Measurements from ENCODE around the gene G2E3. TPM values are rescaled to one million over a fixed set of nuclear protein-coding genes. Genes with fewer than 3 reads are reported as not detected.
"Not testable (repeated sequence)": the region's sequence is repeated elsewhere in the genome, so short reads cannot be mapped to it uniquely, and the experiment has no call there.

Gene G2E3
- total RNA-seq, 1 donor from 2014 or later: 21.5 TPM

DNA sequence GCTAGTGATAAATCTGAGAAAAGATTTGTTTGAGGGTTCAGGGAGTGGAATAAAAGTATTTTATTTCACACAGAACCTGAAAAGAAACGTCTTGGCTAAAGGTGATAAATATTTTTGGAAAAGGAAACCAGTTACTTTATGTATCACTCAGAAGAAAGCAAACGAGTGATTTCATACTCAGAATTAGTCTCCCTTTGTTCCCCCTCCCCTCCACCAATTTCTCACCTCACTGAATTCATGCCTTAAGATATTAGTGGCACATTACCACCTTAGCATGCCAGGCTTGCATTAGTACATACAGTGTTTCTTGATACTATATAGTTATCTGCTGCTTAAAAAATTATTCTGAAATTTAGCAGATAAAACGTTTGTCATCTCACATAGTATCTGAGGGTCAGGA is 28.2 kb downstream of the G2E3 start:
- no peaks in the 10 kb centered on the region for H3K27me3 Mint-ChIP-seq (ENCODE audit: insufficient read depth)
- H3K36me3 Mint-ChIP-seq (ENCODE audit: low read depth): peaks cover 50% of the 10 kb centered on the region
- DNase-seq (ENCODE audit: low spot score): no peak
- H3K27ac Mint-ChIP-seq: no peak overlapping the region
- peaks cover 22% of the 10 kb centered on the region for H3K9me3 Mint-ChIP-seq
- H3K4me3 Mint-ChIP-seq: no peak overlapping the region
- intact Hi-C loops (cut with micrococcal nuclease): no loop called here
- H3K4me1 Mint-ChIP-seq (ENCODE audit: low read depth): peaks cover 11% of the 10 kb centered on the region

- H3K36me3 Mint-ChIP-seq (ENCODE audit: low read depth): peaks cover 41% of the 10 kb centered on the region
- no peak for DNase-seq (ENCODE audit: low spot score)
- H3K4me1 Mint-ChIP-seq (ENCODE audit: low read depth): peaks cover 11% of the 10 kb centered on the region
- no peak overlapping the region for H3K4me3 Mint-ChIP-seq
- intact Hi-C loops (cut with micrococcal nuclease): loop anchor here (2.0 kb wide), 1 partner anchor 18 kb away; no protein-coding TSS in a partner anchor
- H3K27me3 Mint-ChIP-seq (ENCODE audit: insufficient read depth): no peaks in the 10 kb centered on the region
- peak overlapping the region; percentile 10 for H3K27ac Mint-ChIP-seq
- peaks cover 14% of the 10 kb centered on the region for H3K9me3 Mint-ChIP-seq
These were observed 29.9 kb downstream of the G2E3 start for GRCh38 chr14:30588873-30589272.

GRCh38 chr14:30596935-30597334 is 38.0 kb downstream of the G2E3 start:
- peaks cover 18% of the 10 kb centered on the region for H3K36me3 Mint-ChIP-seq (ENCODE audit: low read depth)

GRCh38 chr14:30597504-30597903 is 38.5 kb downstream of the G2E3 start:
- no peak for DNase-seq (ENCODE audit: low spot score)
- Mint-ChIP-seq H3K9me3 (no peaks in the 10 kb centered on the region), H3K4me1 (ENCODE audit: low read depth) (peaks cover 11% of the 10 kb centered on the region), H3K36me3 (ENCODE audit: low read depth) (peaks cover 18% of the 10 kb centered on the region), H3K4me3 (no peak overlapping the region), H3K27me3 (ENCODE audit: insufficient read depth) (no peaks in the 10 kb centered on the region), H3K27ac (no peak overlapping the region)
- intact Hi-C loops (cut with micrococcal nuclease): no loop called here

More at GRCh38 chr14:30596935-30597334, 38.0 kb downstream of the G2E3 start:
- H3K27me3 Mint-ChIP-seq (ENCODE audit: insufficient read depth): no peaks in the 10 kb centered on the region
- peaks cover 11% of the 10 kb centered on the region for H3K4me1 Mint-ChIP-seq (ENCODE audit: low read depth)
- H3K27ac Mint-ChIP-seq: no peak overlapping the region
- DNase-seq (ENCODE audit: low spot score): no peak
- no peak overlapping the region for H3K4me3 Mint-ChIP-seq
- H3K9me3 Mint-ChIP-seq: no peaks in the 10 kb centered on the region
- intact Hi-C loops (cut with micrococcal nuclease): no loop called here

DNA sequence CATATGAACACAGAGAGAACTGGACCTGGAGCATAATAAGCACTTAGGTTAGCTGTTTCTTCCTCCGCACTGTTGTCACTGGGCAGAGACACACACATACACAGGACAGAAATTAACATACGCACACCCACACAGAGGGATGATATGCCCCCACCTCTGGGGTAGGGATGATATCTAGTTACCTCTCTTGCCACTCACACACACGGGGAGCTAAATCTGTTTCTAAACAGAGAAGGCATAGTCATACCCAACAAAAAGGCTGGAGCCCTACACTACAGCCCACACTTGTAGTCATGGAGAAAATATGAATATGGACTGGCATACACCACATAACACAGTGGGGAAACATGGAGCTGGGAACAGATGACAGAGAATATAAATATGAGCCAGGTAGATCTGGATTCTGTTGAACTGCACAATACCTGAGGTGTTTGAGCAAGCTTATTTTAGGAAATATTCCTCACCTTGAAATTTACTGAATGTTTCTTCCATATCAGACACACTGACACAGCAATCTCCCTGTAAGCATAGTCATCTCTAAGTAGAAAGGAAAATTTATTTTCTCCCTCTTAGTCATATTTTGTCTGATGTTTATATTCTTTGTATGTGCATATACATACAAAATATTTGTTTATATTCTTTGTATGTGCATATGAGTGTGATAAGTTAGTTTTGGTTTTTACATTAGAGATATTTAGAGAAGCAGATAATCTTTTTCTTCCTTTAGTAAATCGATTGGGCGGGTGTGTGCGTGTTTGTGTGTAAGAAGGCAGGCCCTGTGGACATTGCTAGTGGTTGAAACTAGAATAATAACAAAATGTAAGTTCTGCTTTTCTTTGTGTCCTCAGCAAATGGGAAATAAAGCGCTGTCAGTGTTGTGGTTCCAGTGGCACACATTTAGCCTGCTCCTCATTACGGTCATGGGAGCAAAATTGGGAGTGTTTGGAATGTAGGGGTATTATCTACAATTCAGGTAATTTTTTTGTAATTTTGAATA is 42.3 kb downstream of the G2E3 start:
- Mint-ChIP-seq H3K27ac (peak overlapping the region; percentile 59), H3K9me3 (no peaks in the 10 kb centered on the region), H3K27me3 (ENCODE audit: insufficient read depth) (no peaks in the 10 kb centered on the region), H3K4me1 (ENCODE audit: low read depth) (peaks cover 8% of the 10 kb centered on the region), H3K36me3 (ENCODE audit: low read depth) (peaks cover 28% of the 10 kb centered on the region), H3K4me3 (no peak overlapping the region)
- intact Hi-C loops (cut with micrococcal nuclease): no loop called here
- DNase-seq (ENCODE audit: low spot score): no peak

DNA sequence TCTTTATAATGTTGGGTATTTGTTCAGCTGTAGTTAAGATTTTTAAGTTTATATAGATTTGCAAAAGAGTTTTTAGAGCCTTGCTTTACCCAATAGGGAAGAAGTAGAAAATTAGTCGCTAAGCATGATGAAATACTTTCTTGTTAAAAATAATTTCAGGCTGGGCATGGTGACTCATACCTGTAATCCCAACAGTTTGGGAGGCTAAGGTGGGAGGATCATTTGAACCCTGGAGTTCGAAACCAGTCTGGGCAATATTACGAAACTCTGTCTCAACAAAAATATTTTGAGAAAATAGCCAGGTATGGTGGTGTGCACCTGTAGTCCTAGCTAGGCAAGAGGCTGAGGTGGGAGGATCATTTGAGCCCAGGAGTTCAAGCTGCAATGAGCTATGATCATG is 44.4 kb downstream of the G2E3 start:
- intact Hi-C loops (cut with micrococcal nuclease): no loop called here
- DNase-seq (ENCODE audit: low spot score): no peak
- H3K9me3 Mint-ChIP-seq: no peaks in the 10 kb centered on the region
- H3K36me3 Mint-ChIP-seq (ENCODE audit: low read depth): peaks cover 34% of the 10 kb centered on the region
- H3K27me3 Mint-ChIP-seq (ENCODE audit: insufficient read depth): no peaks in the 10 kb centered on the region
- H3K27ac Mint-ChIP-seq: no peak overlapping the region
- no peaks in the 10 kb centered on the region for H3K4me1 Mint-ChIP-seq (ENCODE audit: low read depth)
- no peak overlapping the region for H3K4me3 Mint-ChIP-seq

- H3K27ac Mint-ChIP-seq; intact Hi-C loops (cut with micrococcal nuclease); H3K9me3 Mint-ChIP-seq; H3K27me3 Mint-ChIP-seq (ENCODE audit: insufficient read depth); DNase-seq (ENCODE audit: low spot score); H3K4me1 Mint-ChIP-seq (ENCODE audit: low read depth); H3K4me3 Mint-ChIP-seq: not testable (repeated sequence)
- peaks cover 42% of the 10 kb centered on the region for H3K36me3 Mint-ChIP-seq (ENCODE audit: low read depth)
These were observed 45.7 kb downstream of the G2E3 start for GRCh38 chr14:30604696-30605095.

GRCh38 chr14:30607156-30607780 is 48.3 kb downstream of the G2E3 start:
- H3K4me1 Mint-ChIP-seq (ENCODE audit: low read depth): peaks cover 7% of the 10 kb centered on the region
- H3K27ac Mint-ChIP-seq: no peak overlapping the region
- no peaks in the 10 kb centered on the region for H3K9me3 Mint-ChIP-seq
- H3K36me3 Mint-ChIP-seq (ENCODE audit: low read depth): peaks cover 33% of the 10 kb centered on the region
- no peak for DNase-seq (ENCODE audit: low spot score)
- intact Hi-C loops (cut with micrococcal nuclease): no loop called here
- H3K4me3 Mint-ChIP-seq: no peak overlapping the region
- H3K27me3 Mint-ChIP-seq (ENCODE audit: insufficient read depth): no peaks in the 10 kb centered on the region

- Mint-ChIP-seq H3K4me1 (ENCODE audit: low read depth) (peaks cover 7% of the 10 kb centered on the region), H3K27ac (no peak overlapping the region), H3K27me3 (ENCODE audit: insufficient read depth) (no peaks in the 10 kb centered on the region), H3K9me3 (no peaks in the 10 kb centered on the region), H3K4me3 (no peak overlapping the region), H3K36me3 (ENCODE audit: low read depth) (peaks cover 31% of the 10 kb centered on the region)
- DNase-seq (ENCODE audit: low spot score): no peak
- intact Hi-C loops (cut with micrococcal nuclease): no loop called here
These were observed 49.6 kb downstream of the G2E3 start for GRCh38 chr14:30608533-30609006.

GRCh38 chr14:30610787-30611343 is 51.9 kb downstream of the G2E3 start:
- no peaks in the 10 kb centered on the region for H3K9me3 Mint-ChIP-seq
- H3K4me1 Mint-ChIP-seq (ENCODE audit: low read depth): peaks cover 7% of the 10 kb centered on the region
- H3K27ac Mint-ChIP-seq: no peak overlapping the region
- peaks cover 26% of the 10 kb centered on the region for H3K36me3 Mint-ChIP-seq (ENCODE audit: low read depth)
- H3K4me3 Mint-ChIP-seq: no peak overlapping the region
- no peak for DNase-seq (ENCODE audit: low spot score)
- intact Hi-C loops (cut with micrococcal nuclease): no loop called here
- H3K27me3 Mint-ChIP-seq (ENCODE audit: insufficient read depth): no peaks in the 10 kb centered on the region

DNA sequence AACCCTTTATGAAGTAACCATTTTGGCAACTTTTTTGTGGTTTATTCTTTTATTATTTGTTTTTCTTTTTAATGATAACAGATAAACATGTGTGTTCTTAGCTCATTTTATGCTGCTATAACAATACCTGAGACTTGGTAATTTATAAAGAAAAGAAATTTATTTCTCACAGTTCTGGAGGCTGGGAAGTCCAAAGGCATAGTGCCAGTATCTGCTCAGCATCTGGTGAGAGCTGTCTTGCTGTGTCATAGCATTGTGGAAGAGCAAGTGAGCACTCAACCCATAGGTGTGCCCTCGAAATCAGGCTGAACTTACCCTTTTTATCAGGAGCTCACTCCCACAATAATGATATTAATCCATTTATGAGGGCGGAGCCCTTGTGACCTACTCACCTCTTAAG is 55.2 kb downstream of the G2E3 start:
- intact Hi-C loops (cut with micrococcal nuclease): no loop called here
- no peak overlapping the region for H3K27ac Mint-ChIP-seq

GRCh38 chr14:30620178-30620577 is 61.2 kb downstream of the G2E3 start:
- intact Hi-C loops (cut with micrococcal nuclease): loop anchor here (5.0 to 10.0 kb wide), 4 partner anchors 505 to 942 kb away; partner anchors contain the start of genes HECTD1 and NUBPL

More for the DNA sequence above, 55.2 kb downstream of the G2E3 start:
- peaks cover 7% of the 10 kb centered on the region for H3K4me1 Mint-ChIP-seq (ENCODE audit: low read depth)
- no peak for DNase-seq (ENCODE audit: low spot score)
- H3K27me3 Mint-ChIP-seq (ENCODE audit: insufficient read depth): no peaks in the 10 kb centered on the region
- no peak overlapping the region for H3K4me3 Mint-ChIP-seq
- H3K36me3 Mint-ChIP-seq (ENCODE audit: low read depth): peaks cover 22% of the 10 kb centered on the region
- H3K9me3 Mint-ChIP-seq: no peaks in the 10 kb centered on the region

More at GRCh38 chr14:30620178-30620577, 61.2 kb downstream of the G2E3 start:
- peak overlapping the region; percentile 64 for H3K4me3 Mint-ChIP-seq
- peak overlapping the region; percentile 71 for H3K27ac Mint-ChIP-seq
- no peaks in the 10 kb centered on the region for H3K27me3 Mint-ChIP-seq (ENCODE audit: insufficient read depth)
- H3K36me3 Mint-ChIP-seq (ENCODE audit: low read depth): peaks cover 20% of the 10 kb centered on the region
- peaks cover 48% of the 10 kb centered on the region for H3K4me1 Mint-ChIP-seq (ENCODE audit: low read depth)
- H3K9me3 Mint-ChIP-seq: no peaks in the 10 kb centered on the region
- DNase-seq (ENCODE audit: low spot score): no peak

All from activated T-helper 1 cell treated with anti-CD3 and anti-CD28 coated beads, Interleukin-12 subunit alpha, Interleukin-12 subunit beta, Interleukin-2, Interleukin-4 antibody, amounts not matched to agents 30 ng/mL and 10 ng/mL and 1 ng/mL, durations not matched to agents 14 hours and 24 hours and 36 hours (primary cell).